B cell (primary cell): ENCODE results near the gene SFT2D1. TPM values are rescaled to one million over a fixed set of nuclear protein-coding genes. Genes with fewer than 3 reads are reported as not detected.

Experiments used
- ATAC-seq: fragments of 200-7000 bp; cut with Tn5 transposase; one replicate; pipeline ENCODE4 v1.10.0; 2021; ENCODE audit warnings: low read depth, mild to moderate bottlenecking, moderate number of reproducible peaks, moderate library complexity
- CTCF ChIA-PET: fragments of 350-600 bp; sonication (Branson Sonifier 250); formaldehyde crosslinking; loops from one replicate; lab custom pipeline; 2021; ENCODE audit warnings: antibody characterized with exemption, inconsistent platforms; lab: Charles Lee
- POLR2A ChIA-PET: fragments of 350-600 bp; sonication (Branson Sonifier 250); formaldehyde crosslinking; loops from one replicate; lab custom pipeline; 2021; ENCODE audit warnings: antibody characterized with exemption; lab: Charles Lee
- DNase-seq: peaks from one replicate; pipeline ENCODE4 v3.0.0; 2013
- H2AFZ ChIP-seq: 2 replicates; pipeline ENCODE4 v1.6.1; 2012; ENCODE audit warnings: mild to moderate bottlenecking, low read depth, low read length; ENCODE audit not compliant: insufficient read depth, poor library complexity, severe bottlenecking
- H3K27ac ChIP-seq, 2 donors: 1 replicate in 1 of 2; 2 replicates in 1 of 2; pipeline ENCODE4 v1.5.1; 2012 to 2013; ENCODE audit warnings: low read length in 2 of 2, mild to moderate bottlenecking in 2 of 2, moderate library complexity in 1 of 2
- H3K27me3 ChIP-seq, 4 experiments: fragments of 200-600 bp in 1 of 4; sonication (generic) in 1 of 4; replicated peaks in 1 of 4; 1 replicate in 2 of 4; 2 replicates in 2 of 4; pipeline versions ENCODE4 v1.6.1 to v1.7.0; 2013 to 2016; ENCODE audit warnings: low read length in 3 of 4, mild to moderate bottlenecking in 2 of 4, mixed read lengths in 1 of 4, moderate library complexity in 1 of 4; ENCODE audit not compliant: insufficient read depth in 4 of 4, control insufficient read depth in 3 of 4; ENCODE audit errors: control extremely low read depth in 1 of 4
- H3K36me3 ChIP-seq, 2 experiments: replicated peaks in 1 of 2; 1 replicate in 1 of 2; 2 replicates in 1 of 2; pipeline versions ENCODE4 v1.6.1 to v1.7.1; 2013; ENCODE audit warnings: low read length in 1 of 2; ENCODE audit not compliant: insufficient read depth in 2 of 2, control insufficient read depth in 1 of 2; ENCODE audit errors: control extremely low read depth in 1 of 2, extremely low read depth in 1 of 2
- H3K4me1 ChIP-seq, 2 donors: fragments of 200-600 bp in 1 of 2; sonication (generic) in 1 of 2; 1 replicate in 1 of 2; 2 replicates in 1 of 2; pipeline versions ENCODE4 v1.5.1 to v1.6.1; 2013 to 2017; ENCODE audit warnings: low read length in 2 of 2; ENCODE audit not compliant: control insufficient read depth in 2 of 2, insufficient read depth in 2 of 2
- H3K4me2 ChIP-seq: replicated peaks from 2 replicates; pipeline ENCODE3; 2012; ENCODE audit warnings: mild to moderate bottlenecking, low read depth, low read length; ENCODE audit not compliant: poor library complexity, severe bottlenecking
- H3K4me3 ChIP-seq, 5 experiments: fragments of 200-600 bp in 1 of 5; sonication (generic) in 1 of 5; 1 replicate in 3 of 5; 2 replicates in 2 of 5; pipeline versions ENCODE4 v1.5.1 to v1.7.0; 2011 to 2016; ENCODE audit warnings: low read length in 4 of 5, mild to moderate bottlenecking in 4 of 5, low read depth in 2 of 5, control low read depth in 1 of 5, moderate library complexity in 1 of 5; ENCODE audit not compliant: insufficient read depth in 1 of 5; ENCODE audit errors: control extremely low read depth in 1 of 5, extremely low read depth in 1 of 5
- H3K79me2 ChIP-seq: fragments of 200-600 bp; sonication (generic); one replicate; pipeline ENCODE4 v1.6.0; 2016; ENCODE audit warnings: low read length; ENCODE audit not compliant: control insufficient read depth, insufficient read depth
- H3K9ac ChIP-seq: fragments of 200-600 bp; sonication (generic); 2 replicates; pipeline ENCODE4 v1.6.1; 2017; ENCODE audit warnings: mild to moderate bottlenecking, low read length, moderate library complexity
- H3K9me3 ChIP-seq, 3 donors: one replicate each; pipeline versions ENCODE4 v1.6.1 to v1.7.1; 2013; ENCODE audit warnings: low read length in 2 of 3; ENCODE audit not compliant: control insufficient read depth in 2 of 3, insufficient read depth in 1 of 3; ENCODE audit errors: control extremely low read depth in 1 of 3
- H4K20me1 ChIP-seq: 2 replicates; pipeline ENCODE4 v1.6.0; 2012; ENCODE audit warnings: mild to moderate bottlenecking, low read length; ENCODE audit not compliant: insufficient read depth, control insufficient read depth, poor library complexity, severe bottlenecking
- H3K27ac Mint-ChIP-seq: one replicate; pipeline ENCODE4 v1.8.0; 2021; ENCODE audit warnings: mixed read lengths
- H3K27me3 Mint-ChIP-seq: one replicate; pipeline ENCODE4 v1.8.0; 2021; ENCODE audit warnings: mixed read lengths
- H3K4me1 Mint-ChIP-seq: one replicate; pipeline ENCODE4 v1.8.0; 2021; ENCODE audit warnings: mixed read lengths
- H3K4me3 Mint-ChIP-seq: one replicate; pipeline ENCODE4 v1.8.0; 2021; ENCODE audit warnings: mixed read lengths
- H3K9me3 Mint-ChIP-seq: one replicate; pipeline ENCODE4 v1.8.0; 2022; ENCODE audit warnings: mixed read lengths; ENCODE audit not compliant: insufficient read depth
- CTCF ChIP-seq: fragments of 200-600 bp; IDR thresholded peaks from one replicate; pipeline ENCODE4 v1.8.0; 2022; ENCODE audit warnings: antibody characterized with exemption, mild to moderate bottlenecking
- EZH2 ChIP-seq: IDR thresholded peaks from 2 replicates; pipeline ENCODE4 v1.6.1; 2012; ENCODE audit warnings: borderline replicate concordance, low read depth, mild to moderate bottlenecking, moderate library complexity, low read length; ENCODE audit not compliant: insufficient read depth, poor library complexity, severe bottlenecking
- WGBS: methylation state at CpG from one replicate; pipeline ENCODE4 v1.1.5; 2013; ENCODE audit warnings: missing lambda C conversion rate; ENCODE audit not compliant: insufficient coverage; 5-methylcytosine and 5-hydroxymethylcytosine counted together
- intact Hi-C: fragments of 100-400 bp; cut with micrococcal nuclease; formaldehyde crosslinking; loops from one replicate; pipeline ENCODE4 v1.10.0; 2022
- polyA plus RNA-seq: library from polyadenylated mRNA; depleted of rRNA; stranded (reverse); fragments of >200 nt; gene quantifications from 2 replicates; pipeline ENCODE4 v1.2.3, GENCODE V29; 2012
- total RNA-seq, 2 donors: library from RNA; stranded (reverse); fragments of 120-200 nt in 1 of 2; gene quantifications; 1 replicate in 1 of 2; 2 replicates in 1 of 2; pipeline versions ENCODE4 v1.2.3 to v1.2.4, GENCODE V29; 2013 to 2022

SFT2D1 gene
- total and polyA plus RNA-seq, 2 donors (not counting 1 experiment from before 2014, with no cell fraction given) = 38.2 to 59.0 TPM

- ChIA-PET POLR2A (no interaction called here), CTCF (interaction anchor here (7.2 kb wide), 1 partner anchor 63 kb away, joined by 99 read pairs; no protein-coding TSS in a partner anchor)
- Histone ChIP-seq H3K4me1 (no peaks in the 10 kb centered on the region), H3K27me3 (no peaks in the 10 kb centered on the region), H2AFZ (no peak overlapping the region), H3K9ac (no peak overlapping the region), H3K79me2 (no peaks in the 10 kb centered on the region), H3K9me3 (no peaks in the 10 kb centered on the region), H3K36me3 (no peaks in the 10 kb centered on the region), H3K27ac (no peak overlapping the region), H4K20me1 (no peaks in the 10 kb centered on the region), H3K4me2 (no peak overlapping the region), H3K4me3 (no peak overlapping the region)
- Mint-ChIP-seq H3K27me3 (no peaks in the 10 kb centered on the region), H3K9me3 (no peaks in the 10 kb centered on the region), H3K27ac (no peak overlapping the region), H3K4me1 (no peaks in the 10 kb centered on the region), H3K4me3 (no peak overlapping the region)
- ATAC-seq = no peak
- no CpG with 5 or more reads among the region's 1 CpG for WGBS
- TF ChIP-seq EZH2 = no peak
- no peak for DNase-seq
- intact Hi-C loops = no loop called here
These were observed 32.7 kb upstream of the SFT2D1 start for GRCh38 chr6:166375013-166375412.

- Histone ChIP-seq H3K79me2 (no peaks in the 10 kb centered on the region), H3K4me3 (no peak overlapping the region), H3K36me3 (peaks cover 0 to 4% of the 10 kb centered on the region in 2 experiments), H3K9ac (no peak overlapping the region), H3K27me3 (no peaks in the 10 kb centered on the region), H3K27ac (no peak overlapping the region), H3K4me1 (no peaks in the 10 kb centered on the region), H2AFZ (no peak overlapping the region), H3K9me3 (no peaks in the 10 kb centered on the region), H4K20me1 (no peaks in the 10 kb centered on the region), H3K4me2 (no peak overlapping the region)
- H3K27me3 Mint-ChIP-seq = no peaks in the 10 kb centered on the region
- intact Hi-C loops = no loop called here
- TF ChIP-seq EZH2 (no peak), CTCF (no peak)
- no peaks in the 10 kb centered on the region for H3K9me3 Mint-ChIP-seq
- no peak overlapping the region for H3K27ac Mint-ChIP-seq
- DNase-seq (no peak), ATAC-seq (no peak)
- ChIA-PET POLR2A (no interaction called here), CTCF (interaction anchor here (1.0 kb wide), 1 partner anchor 11 kb away, joined by 4 read pairs; no protein-coding TSS in a partner anchor)
- H3K4me3 Mint-ChIP-seq = no peak overlapping the region
- no peaks in the 10 kb centered on the region for H3K4me1 Mint-ChIP-seq
- no CpG with 5 or more reads among the region's 3 CpGs for WGBS
These were observed 28.1 kb upstream of the SFT2D1 start for GRCh38 chr6:166370489-166370888.
